HG03342 (cell line): ENCODE measurements around the gene BPIFA3.

Experiments used
- ATAC-seq: cut with Tn5 transposase; IDR thresholded peaks from one replicate; pipeline ENCODE4 v1.9.1; 2021; ENCODE audit warnings: mild to moderate bottlenecking, moderate library complexity; ENCODE audit not compliant: unreplicated experiment

BPIFA3 gene

GRCh38 chr20:33259371-33259770 lies 42.2 kb downstream of the BPIFA3 start:
- ATAC-seq = no peak

GRCh38 chr20:33261465-33261864 lies 44.3 kb downstream of the BPIFA3 start:
- no peak for ATAC-seq

DNA sequence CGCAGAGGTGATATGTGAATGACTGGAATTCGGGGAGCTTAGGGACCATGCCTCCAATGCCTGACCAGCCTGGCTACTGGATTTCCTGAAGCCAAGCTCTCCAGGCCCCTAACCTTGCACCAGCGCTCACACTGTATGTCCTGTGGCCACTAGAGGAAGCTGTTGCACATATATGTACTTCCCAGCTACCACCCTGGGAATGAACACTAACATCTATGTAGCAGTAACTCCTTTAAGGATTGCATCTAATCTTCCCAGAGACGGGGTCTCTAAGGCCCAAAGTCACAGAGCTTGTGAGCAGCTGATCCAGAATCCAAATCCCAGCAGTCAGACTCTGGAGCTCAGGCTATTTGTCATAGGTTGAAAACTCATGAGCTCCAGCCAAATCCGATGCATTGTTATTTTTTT lies 45.5 kb downstream of the BPIFA3 start:
- ATAC-seq = no peak

DNA sequence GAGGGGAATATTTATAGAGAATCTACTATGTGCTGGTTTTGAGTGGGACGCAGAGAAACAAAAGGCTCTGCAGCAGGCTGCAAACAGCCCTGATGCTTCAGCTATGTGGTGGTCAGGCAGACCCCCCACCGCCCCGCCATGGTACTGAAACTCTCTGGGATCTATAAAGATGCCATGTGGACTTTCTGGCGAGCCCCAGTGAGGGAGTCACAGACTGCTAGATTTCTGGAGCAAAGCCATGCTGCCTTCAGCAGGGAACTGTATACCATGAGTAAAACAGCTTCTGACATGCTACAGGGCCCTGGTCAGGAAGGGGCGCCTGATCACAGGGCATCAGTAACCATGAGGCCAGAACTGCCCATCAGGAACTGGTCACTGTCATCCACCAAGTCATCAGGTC lies 46.6 kb downstream of the BPIFA3 start:
- ATAC-seq = no peak

DNA sequence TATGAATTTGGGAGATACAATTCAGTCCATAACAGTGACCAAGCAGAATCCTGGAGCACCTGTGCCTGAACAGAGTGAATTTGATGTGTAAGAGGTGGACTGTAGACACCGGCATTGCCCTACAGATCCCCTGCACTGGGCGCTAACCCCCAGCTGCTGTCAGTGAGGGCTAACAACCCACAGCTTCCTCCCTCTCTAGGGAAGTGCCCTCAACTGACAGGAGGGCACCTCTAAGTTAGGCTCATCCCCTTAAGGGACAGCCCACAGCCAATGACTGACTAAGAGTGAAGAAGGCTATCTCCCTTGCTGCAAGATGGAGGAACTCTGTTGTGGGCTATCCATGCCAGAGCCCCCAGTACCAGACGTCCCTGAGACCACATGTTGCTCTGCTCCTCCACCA lies 50.5 kb downstream of the BPIFA3 start:
- ATAC-seq = no peak

DNA sequence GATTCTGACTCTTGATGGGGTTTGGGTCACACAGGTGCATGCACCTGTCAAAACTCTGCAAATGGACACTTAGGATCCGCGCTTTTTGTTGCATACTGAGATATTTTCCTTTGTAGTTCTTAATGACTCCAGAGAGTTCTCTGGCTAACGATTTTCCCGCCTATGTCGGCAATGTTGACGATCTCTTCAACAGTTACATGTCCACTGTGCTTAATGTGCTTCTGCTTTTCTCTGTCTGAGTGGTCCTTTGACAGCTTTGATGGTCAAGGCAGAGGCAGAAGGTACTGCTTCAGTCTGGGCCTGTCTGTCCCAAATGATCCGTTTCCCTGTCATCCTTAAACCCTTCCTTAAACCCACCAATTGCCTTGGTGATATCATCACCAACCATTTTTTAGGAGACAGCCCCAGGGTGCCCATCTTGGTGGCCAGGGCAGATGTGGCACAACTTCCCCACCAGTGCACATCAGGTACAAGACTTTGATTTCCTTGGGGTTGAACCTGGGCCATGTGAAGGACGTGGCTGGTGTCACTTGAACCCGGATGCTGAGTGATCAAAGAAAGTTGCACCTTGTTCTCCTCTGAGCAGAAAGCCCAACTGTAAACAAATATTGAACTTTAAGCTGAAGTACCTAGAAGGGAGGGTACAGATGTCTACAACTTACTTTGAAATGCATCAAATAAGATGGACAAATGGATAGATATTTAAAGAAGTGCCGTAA lies 55.2 kb downstream of the BPIFA3 start:
- ATAC-seq = no peak

DNA sequence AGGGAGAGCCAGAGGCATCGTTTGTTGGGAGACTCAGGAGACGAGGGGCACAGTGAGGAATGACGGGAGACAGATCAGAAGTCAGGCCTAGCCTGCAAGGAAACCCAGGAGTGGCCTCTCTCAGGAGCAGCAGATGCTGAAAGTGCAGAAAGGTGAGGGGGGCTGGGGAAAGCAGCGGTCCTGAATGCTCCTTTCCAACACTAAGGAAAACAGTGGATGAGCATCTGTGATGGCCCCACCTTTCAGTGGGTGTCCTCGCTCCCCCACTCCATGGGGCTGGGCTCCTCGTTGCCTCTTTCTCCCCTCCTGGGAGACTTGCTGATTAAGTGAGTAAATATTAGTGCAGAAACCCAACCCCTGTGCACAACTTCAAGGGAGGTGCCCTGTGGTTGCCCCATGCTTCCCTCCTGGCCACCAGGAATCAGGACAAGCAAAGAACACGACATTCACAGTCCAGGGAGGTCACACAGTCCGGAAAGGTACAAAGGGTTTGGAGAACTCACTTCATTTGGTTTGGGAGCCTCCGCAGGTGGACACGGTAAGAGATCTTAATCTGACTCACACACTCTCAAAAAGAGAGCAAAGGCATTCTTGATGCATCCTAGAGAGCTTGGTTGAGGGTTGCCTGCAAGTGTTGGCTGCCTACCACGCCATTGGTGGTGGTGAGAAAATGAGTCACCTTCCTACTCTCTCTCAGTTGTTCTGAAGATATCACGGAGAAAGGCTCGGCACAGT lies 56.1 kb downstream of the BPIFA3 start:
- ATAC-seq = no peak

- no peak for ATAC-seq
Measured at GRCh38 chr20:33275215-33275614, 58.1 kb downstream of the BPIFA3 start.

- ATAC-seq = no peak
Measured at GRCh38 chr20:33275871-33276270, 58.7 kb downstream of the BPIFA3 start.

GRCh38 chr20:33276303-33277113 lies 59.4 kb downstream of the BPIFA3 start:
- ATAC-seq = no peak
